GM20000 (cell line): Measurements from ENCODE around the gene TSFM.

Experiments
- DNase-seq: peaks from one replicate; pipeline ENCODE4 v3.0.0; 2012; ENCODE audit warnings: low spot score
- CTCF ChIP-seq: IDR thresholded peaks from 2 replicates; pipeline ENCODE4 v1.5.1; 2012; ENCODE audit warnings: mild to moderate bottlenecking, control low read depth; ENCODE audit errors: extremely low read depth, missing control alignments

Gene TSFM

GRCh38 chr12:57821474-57822214 lies 39.1 kb downstream of the TSFM start:
- no peak for TF ChIP-seq CTCF
- DNase-seq, result no peak

GRCh38 chr12:57822392-57823130 lies 40.0 kb downstream of the TSFM start:
- TF ChIP-seq CTCF, result no peak
- DNase-seq, result no peak

GRCh38 chr12:57823131-57823907 lies 40.7 kb downstream of the TSFM start:
- no peak for DNase-seq
- no peak for TF ChIP-seq CTCF

- DNase-seq, result no peak
- TF ChIP-seq CTCF, result no peak
These were observed 41.5 kb downstream of the TSFM start for GRCh38 chr12:57823908-57824640.

GRCh38 chr12:57825451-57825850 lies 42.9 kb downstream of the TSFM start:
- no peak for DNase-seq
- no peak for TF ChIP-seq CTCF

GRCh38 chr12:57826400-57826799 lies 43.8 kb downstream of the TSFM start:
- no peak for TF ChIP-seq CTCF
- DNase-seq, result no peak

- no peak for DNase-seq
These were observed 44.4 kb downstream of the TSFM start for GRCh38 chr12:57826966-57827365.

More at GRCh38 chr12:57826966-57827365, 44.4 kb downstream of the TSFM start:
- no peak for TF ChIP-seq CTCF
